ENCODE data around the gene DNAH14. TPM values are rescaled to one million over a fixed set of nuclear protein-coding genes. Genes with fewer than 3 reads are reported as not detected.

The DNAH14 gene
- total and polyA plus RNA-seq, 2 donors (not counting 3 experiments of a cell fraction or from before 2014, with no cell fraction given): 1.5 to 7.1 TPM

GRCh38 chr1:225355863-225356262, 426.4 kb downstream of the DNAH14 start:
- Histone ChIP-seq H3K4me2 (ENCODE audit: insufficient read depth, low read length) (no peak overlapping the region), H3K36me3 (ENCODE audit: control insufficient read depth in 2 of 2, extremely low read depth in 1 of 2, insufficient read depth in 2 of 2, low read length in 2 of 2) (no peaks in the 10 kb centered on the region), H3K9me3 (replicated peaks; ENCODE audit: control insufficient read depth, insufficient read depth, low read length) (no peaks in the 10 kb centered on the region), H3K4me1 (ENCODE audit: control insufficient read depth, extremely low read depth, insufficient read depth, low read length) (no peaks in the 10 kb centered on the region), H3K9me1 (replicated peaks; ENCODE audit: control insufficient read depth, extremely low read depth, insufficient read depth, low read length) (no peaks in the 10 kb centered on the region), H4K20me1 (replicated peaks; ENCODE audit: control insufficient read depth, extremely low read depth, insufficient read depth, low read length) (no peaks in the 10 kb centered on the region), H3K27ac (ENCODE audit: insufficient read depth, low read depth, low read length) (no peak overlapping the region), H2AFZ (ENCODE audit: low read depth, low read length) (no peak overlapping the region), H3K4me3 (replicated peaks in 1 of 3; ENCODE audit: insufficient read depth in 1 of 3, low read depth in 1 of 3, low read length in 3 of 3) (no peak overlapping the region), H3K27me3 (ENCODE audit: control insufficient read depth in 2 of 2, insufficient read depth in 2 of 2, low read length in 2 of 2) (peaks cover 2 to 4% of the 10 kb centered on the region in 2 experiments), H3K9ac (replicated peaks; ENCODE audit: extremely low read depth, insufficient read depth, low read length) (no peak overlapping the region), H3K79me2 (ENCODE audit: control insufficient read depth, insufficient read depth, low read length) (no peaks in the 10 kb centered on the region)
- ChIA-PET POLR2A (no interaction called here), CTCF (no interaction called here)
- DNase-seq (ENCODE audit: low read depth, low spot score): no peak
- no TSS peak for BruUV-seq (replicated peaks)
- FAIRE-seq: no peak
- TF ChIP-seq CTCF (IDR thresholded peaks at IDR 0.05; ENCODE audit: extremely low read depth in 1 of 2, insufficient read depth in 1 of 2, low read depth in 1 of 2, low read length in 2 of 2) (no peak), POLR2A (IDR thresholded peaks at IDR 0.05; ENCODE audit: low read depth, low read length) (no peak), FOS (IDR thresholded peaks at IDR 0.05; ENCODE audit: borderline replicate concordance, insufficient read depth, low read length) (no peak), GATA2 (IDR thresholded peaks at IDR 0.05; ENCODE audit: insufficient read depth, insufficient read length, low read depth, low read length) (no peak), MYC (IDR thresholded peaks at IDR 0.05; ENCODE audit: low read depth, low read length) (no peak), MAX (IDR thresholded peaks at IDR 0.05; ENCODE audit: insufficient read depth, insufficient read length) (no peak)
- intact Hi-C loops (cut with micrococcal nuclease): no loop called here
- dilution Hi-C loops (cut with MboI; ENCODE audit: extremely low pct_ligation_motif_present, low sequenced_read_pairs): no loop called here

GRCh38 chr1:225360119-225360518, 430.6 kb downstream of the DNAH14 start:
- Histone ChIP-seq H3K9ac (replicated peaks; ENCODE audit: extremely low read depth, insufficient read depth, low read length) (no peak overlapping the region), H3K36me3 (ENCODE audit: control insufficient read depth in 2 of 2, extremely low read depth in 1 of 2, insufficient read depth in 2 of 2, low read length in 2 of 2) (no peaks in the 10 kb centered on the region), H3K4me2 (ENCODE audit: insufficient read depth, low read length) (no peak overlapping the region), H3K4me3 (replicated peaks in 1 of 3; ENCODE audit: insufficient read depth in 1 of 3, low read depth in 1 of 3, low read length in 3 of 3) (no peak overlapping the region), H3K9me1 (replicated peaks; ENCODE audit: control insufficient read depth, extremely low read depth, insufficient read depth, low read length) (no peaks in the 10 kb centered on the region), H3K9me3 (replicated peaks; ENCODE audit: control insufficient read depth, insufficient read depth, low read length) (no peaks in the 10 kb centered on the region), H3K4me1 (ENCODE audit: control insufficient read depth, extremely low read depth, insufficient read depth, low read length) (no peaks in the 10 kb centered on the region), H4K20me1 (replicated peaks; ENCODE audit: control insufficient read depth, extremely low read depth, insufficient read depth, low read length) (no peaks in the 10 kb centered on the region), H3K27ac (ENCODE audit: insufficient read depth, low read depth, low read length) (no peak overlapping the region), H2AFZ (ENCODE audit: low read depth, low read length) (no peak overlapping the region), H3K27me3 (ENCODE audit: control insufficient read depth in 2 of 2, insufficient read depth in 2 of 2, low read length in 2 of 2) (peaks cover 2 to 4% of the 10 kb centered on the region in 2 experiments), H3K79me2 (ENCODE audit: control insufficient read depth, insufficient read depth, low read length) (no peaks in the 10 kb centered on the region)
- DNase-seq (ENCODE audit: low read depth, low spot score) (no peak), FAIRE-seq (no peak)
- intact Hi-C loops (cut with micrococcal nuclease) (no loop called here), dilution Hi-C loops (cut with MboI; ENCODE audit: extremely low pct_ligation_motif_present, low sequenced_read_pairs) (no loop called here)
- POLR2A ChIA-PET: no interaction called here
- CTCF ChIA-PET: no interaction called here
- TF ChIP-seq MYC (IDR thresholded peaks at IDR 0.05; ENCODE audit: low read depth, low read length) (no peak), POLR2AphosphoS5 (IDR thresholded peaks at IDR 0.05; ENCODE audit: insufficient read depth, low read depth, low read length) (no peak), EZH2 (IDR thresholded peaks at IDR 0.05; ENCODE audit: borderline replicate concordance, low read depth, low read length, severe bottlenecking) (no peak)
- no TSS peak for BruUV-seq (replicated peaks)

Measured in endothelial cell of umbilical vein (primary cell).